HCT116 (cell line): ENCODE results near the gene AP1S1. TPM values are rescaled to one million over a fixed set of nuclear protein-coding genes. Genes with fewer than 3 reads are reported as not detected.

Experiments
- ATAC-seq: fragments of 200-7000 bp; cut with Tn5 transposase; 2 replicates; pipeline ENCODE4 v1.9.1; 2020; ENCODE audit warnings: mild to moderate bottlenecking, moderate library complexity
- BruUV-seq: library from RNA; stranded (reverse); fragments of 400-500 nt; replicated peaks from 2 replicates; lab custom pipeline; 2021; lab: Mats Ljungman, UMichigan
- CTCF ChIA-PET: fragments of 300-600 bp; sonication (Branson Sonifier 250); formaldehyde crosslinking; loops from one replicate; lab custom pipeline; 2021; ENCODE audit warnings: antibody characterized with exemption; lab: Charles Lee
- POLR2A ChIA-PET: fragments of 300-600, 350-600 bp; sonication (Branson Sonifier 250); formaldehyde crosslinking; loops from one replicate; lab custom pipeline; 2021; ENCODE audit warnings: antibody characterized with exemption; lab: Charles Lee
- RAD21 ChIA-PET, 2 experiments: fragments of 300-600 bp; sonication (Branson Sonifier 250); formaldehyde crosslinking; loops; one replicate each; lab custom pipeline; 2023; ENCODE audit warnings: low total read pairs in 2 of 2; ENCODE audit not compliant: uncharacterized antibody in 2 of 2, unreplicated experiment in 2 of 2, low non-redundant PET in 1 of 2; lab: Charles Lee
- DNase-seq: peaks from one replicate; pipeline ENCODE4 v3.0.0-alpha.2; 2010; ENCODE audit warnings: low read depth, low spot score
- H2AFZ ChIP-seq: fragments of 200-600 bp; shearing (Covaris generic), sonication (generic); 2 replicates; pipeline ENCODE4 v1.6.1; 2017; ENCODE audit warnings: low read depth, mixed run types, mixed read lengths, antibody characterized with exemption, low read length; ENCODE audit not compliant: poor library complexity, severe bottlenecking
- H3K27ac ChIP-seq: 2 replicates; pipeline ENCODE4 v1.5.1; 2012; ENCODE audit warnings: low read depth, low read length
- H3K27me3 ChIP-seq: fragments of 200-600 bp; sonication (generic); 2 replicates; pipeline ENCODE4 v1.6.1; 2016; ENCODE audit warnings: mixed run types, low read length, mixed read lengths; ENCODE audit not compliant: insufficient read depth
- H3K36me3 ChIP-seq, 2 experiments: fragments of 200-500 bp in 1 of 2; fragments of 200-600 bp in 1 of 2; sonication (Bioruptor generic) in 1 of 2; sonication (generic) in 1 of 2; 2 replicates each; pipeline versions ENCODE4 v1.5.1 to v1.6.1; 2014 to 2016; ENCODE audit warnings: low read length in 2 of 2, inconsistent platforms in 1 of 2, mixed read lengths in 1 of 2, mixed run types in 1 of 2; ENCODE audit not compliant: insufficient read depth in 2 of 2, control insufficient read depth in 1 of 2
- H3K4me1 ChIP-seq, 2 experiments: fragments of 200-600 bp in 1 of 2; sonication (generic) in 1 of 2; 2 replicates each; pipeline versions ENCODE4 v1.5.1 to v1.6.1; 2012 to 2017; ENCODE audit warnings: low read length in 2 of 2, inconsistent platforms in 1 of 2, mild to moderate bottlenecking in 1 of 2, mixed read lengths in 1 of 2, mixed run types in 1 of 2, moderate library complexity in 1 of 2; ENCODE audit not compliant: insufficient read depth in 2 of 2, control insufficient read depth in 1 of 2
- H3K4me2 ChIP-seq: fragments of 200-600 bp; sonication (generic); 2 replicates; pipeline ENCODE4 v1.6.1; 2017; ENCODE audit warnings: mixed run types, low read length, mixed read lengths
- H3K4me3 ChIP-seq, 2 experiments: fragments of 200-600 bp in 1 of 2; sonication (generic) in 1 of 2; replicated peaks in 1 of 2; 2 replicates each; pipeline ENCODE4 v1.5.1; 2011 to 2016; ENCODE audit warnings: low read length in 2 of 2, control low read depth in 1 of 2, low read depth in 1 of 2, mild to moderate bottlenecking in 1 of 2, mixed read lengths in 1 of 2, mixed run types in 1 of 2
- H3K79me2 ChIP-seq: fragments of 200-600 bp; sonication (generic); 2 replicates; pipeline ENCODE4 v1.6.1; 2017; ENCODE audit warnings: mild to moderate bottlenecking, mixed run types, low read length, moderate library complexity, mixed read lengths; ENCODE audit not compliant: insufficient read depth
- H3K9ac ChIP-seq: fragments of 200-600 bp; sonication (generic); 2 replicates; pipeline ENCODE4 v1.6.1; 2016; ENCODE audit warnings: low read length, mixed read lengths
- H3K9me2 ChIP-seq: fragments of 200-600 bp; sonication (generic), shearing (Covaris generic); 2 replicates; pipeline ENCODE4 v1.6.1; 2017; ENCODE audit warnings: mixed run types, mild to moderate bottlenecking, moderate library complexity; ENCODE audit not compliant: insufficient read depth
- H3K9me3 ChIP-seq, 2 experiments: fragments of 200-500 bp in 1 of 2; fragments of 200-600 bp in 1 of 2; sonication (Bioruptor generic) in 1 of 2; sonication (generic) in 1 of 2; 2 replicates each; pipeline ENCODE4 v1.6.1; 2014 to 2017; ENCODE audit warnings: low read length in 2 of 2, mixed read lengths in 2 of 2, inconsistent platforms in 1 of 2, low read depth in 1 of 2, mild to moderate bottlenecking in 1 of 2, mixed run types in 1 of 2, moderate library complexity in 1 of 2; ENCODE audit not compliant: control insufficient read depth in 1 of 2, insufficient read depth in 1 of 2
- H4K20me1 ChIP-seq: fragments of 200-600 bp; sonication (generic), shearing (Covaris generic); 2 replicates; pipeline ENCODE4 v1.6.1; 2017; ENCODE audit warnings: mixed run types, mild to moderate bottlenecking, moderate library complexity; ENCODE audit not compliant: insufficient read depth
- CBX3 ChIP-seq: IDR thresholded peaks from 2 replicates; pipeline ENCODE4 v1.6.1; 2012; ENCODE audit warnings: low read depth
- CEBPB ChIP-seq: IDR thresholded peaks from 2 replicates; pipeline ENCODE4 v1.6.1; 2012; ENCODE audit warnings: low read depth
- POLR2AphosphoS5 ChIP-seq: IDR thresholded peaks from 2 replicates; pipeline ENCODE4 v1.6.1; 2011; ENCODE audit warnings: mild to moderate bottlenecking, low read depth, low read length, moderate library complexity
- SIN3A ChIP-seq: IDR thresholded peaks from 2 replicates; pipeline ENCODE4 v1.6.1; 2012; ENCODE audit warnings: low read depth
- SP1 ChIP-seq: IDR thresholded peaks from 2 replicates; pipeline ENCODE4 v1.6.1; 2012; ENCODE audit warnings: low read depth
- YY1 ChIP-seq: IDR thresholded peaks from 2 replicates; pipeline ENCODE4 v1.6.1; 2011; ENCODE audit warnings: low read length, low read depth, moderate library complexity, mild to moderate bottlenecking; ENCODE audit not compliant: insufficient replicate concordance; ENCODE audit errors: extremely low read depth
- intact Hi-C: fragments of 100-400 bp; cut with micrococcal nuclease; formaldehyde crosslinking; loops from 2 replicates; pipeline ENCODE4 v1.10.0; 2022
- total RNA-seq: library from RNA; stranded (reverse); gene quantifications from one replicate; pipeline ENCODE4 v1.2.1, GENCODE V29; 2021; ENCODE audit not compliant: unreplicated experiment

The AP1S1 gene
- total RNA-seq, 1 experiment from 2014 or later: 130 TPM

GRCh38 chr7:101164071-101164840 is 10.0 kb downstream of the AP1S1 start:
- no peaks in the 10 kb centered on the region for H4K20me1 ChIP-seq
- POLR2A ChIA-PET: interaction anchor here (2.0 to 2.5 kb wide), 3 partner anchors 10 to 38 kb away, joined by 7 to 23 read pairs (median 15); partner anchors contain the start of gene SERPINE1
- peak overlapping the region; percentile 73 to 78 for H3K4me3 ChIP-seq
- peak overlapping the region; percentile 80 for H3K4me2 ChIP-seq
- no peaks in the 10 kb centered on the region for H3K9me2 ChIP-seq
- DNase-seq (no peak), ATAC-seq (no peak)
- BruUV-seq: TSS peak; percentile 68
- CTCF ChIA-PET: interaction anchor here (3.0 kb wide), 1 partner anchor 20 kb away, joined by 16 read pairs; no protein-coding TSS in a partner anchor
- H3K79me2 ChIP-seq: peaks cover 11% of the 10 kb centered on the region; the same call in 1 of the 2 replicates
- H3K9ac ChIP-seq: peak overlapping the region; percentile 78
- TF ChIP-seq SP1 (no peak), POLR2AphosphoS5 (no peak), SIN3A (no peak), YY1 (no peak), CBX3 (no peak), CEBPB (no peak)
- TF ChIP-seq, all 23 proteins: peak for 0
- Histone ChIP-seq H3K27me3 (no peaks in the 10 kb centered on the region), H2AFZ (no peak overlapping the region), H3K36me3 (peaks cover under 1% of the 10 kb centered on the region in 2 experiments; a peak in 3 of 4 replicates), H3K9me3 (no peaks in the 10 kb centered on the region), H3K27ac (peak overlapping the region; percentile 97), H3K4me1 (peaks cover 64 to 97% of the 10 kb centered on the region in 2 experiments)
- RAD21 ChIA-PET: no interaction called here
- intact Hi-C loops: no loop called here
